Smooth muscle cell (in vitro differentiated cells): ENCODE data around the gene MAN1B1. TPM values are rescaled to one million over a fixed set of nuclear protein-coding genes. Genes with fewer than 3 reads are reported as not detected.

ENCODE experiments used
- DNase-seq: peaks from one replicate; lab custom pipeline; 2025; ENCODE audit not compliant: unreplicated experiment; lab: John Stamatoyannopoulos, UW
- H2AFZ ChIP-seq: fragments of 200-600 bp; sonication (generic); 2 replicates; pipeline ENCODE4 v1.6.0; 2016; ENCODE audit warnings: antibody characterized with exemption, low read depth, mild to moderate bottlenecking
- H3F3A ChIP-seq: fragments of 200-600 bp; sonication (generic); 2 replicates; pipeline ENCODE4 v1.6.0; 2017; ENCODE audit warnings: antibody characterized with exemption, low read depth
- H3K27ac ChIP-seq: fragments of 200-600 bp; sonication (generic); 2 replicates; pipeline ENCODE4 v1.5.1; 2016; ENCODE audit warnings: low read depth, mild to moderate bottlenecking
- H3K27me3 ChIP-seq: fragments of 200-600 bp; sonication (generic); 2 replicates; pipeline ENCODE4 v1.6.1; 2016; ENCODE audit warnings: low read depth, mild to moderate bottlenecking
- H3K36me3 ChIP-seq: fragments of 200-600 bp; sonication (generic); 2 replicates; pipeline ENCODE4 v1.5.1; 2016; ENCODE audit warnings: low read depth
- H3K4me1 ChIP-seq: fragments of 200-600 bp; sonication (generic); 2 replicates; pipeline ENCODE4 v1.5.1; 2016; ENCODE audit warnings: low read depth
- H3K4me2 ChIP-seq: fragments of 200-600 bp; sonication (generic); 2 replicates; pipeline ENCODE4 v1.6.0; 2016; ENCODE audit warnings: mild to moderate bottlenecking
- H3K4me3 ChIP-seq: fragments of 200-600 bp; sonication (generic); 2 replicates; pipeline ENCODE4 v1.5.1; 2016; ENCODE audit warnings: mild to moderate bottlenecking
- H3K79me2 ChIP-seq: fragments of 200-600 bp; sonication (generic); 2 replicates; pipeline ENCODE4 v1.6.0; 2016; ENCODE audit warnings: low read depth, mild to moderate bottlenecking
- H3K9ac ChIP-seq: fragments of 200-600 bp; sonication (generic); 2 replicates; pipeline ENCODE4 v1.6.0; 2016; ENCODE audit warnings: low read depth
- H3K9me3 ChIP-seq: fragments of 200-600 bp; sonication (generic); replicated peaks from 2 replicates; pipeline ENCODE4 v1.5.1; 2016; ENCODE audit warnings: low read depth
- H4K20me1 ChIP-seq: fragments of 200-600 bp; sonication (generic); 2 replicates; pipeline ENCODE4 v1.6.0; 2016; ENCODE audit warnings: low read depth
- WGBS: methylation state at CpG from one replicate; pipeline ENCODE4 v1.1.7; 2016; ENCODE audit warnings: low lambda C conversion rate; 5-methylcytosine and 5-hydroxymethylcytosine counted together
- polyA plus RNA-seq: library from polyadenylated mRNA; unstranded; fragments of >200 nt; fragmentation: Nextera tagmentation; extraction: Ambion mirVana; gene quantifications from 2 replicates; pipeline ENCODE4 v1.2.1, GENCODE V29; 2016
- total RNA-seq: library from RNA; depleted of rRNA; stranded (reverse); fragments of >200 nt; gene quantifications from 2 replicates; pipeline ENCODE4 v1.2.3, GENCODE V29; 2014
- TF ChIP-seq, protein P1 (sequence below): fragments of 200-600 bp; sonication (generic); IDR thresholded peaks from 2 replicates; pipeline ENCODE4 v1.5.1; 2017; ENCODE audit warnings: borderline replicate concordance, mild to moderate bottlenecking, antibody characterized with exemption; ENCODE audit not compliant: insufficient read depth, poor library complexity, severe bottlenecking

Gene MAN1B1
- total and polyA plus RNA-seq, 2 experiments from 2014 or later, result 62.9 to 97.1 TPM

DNA sequence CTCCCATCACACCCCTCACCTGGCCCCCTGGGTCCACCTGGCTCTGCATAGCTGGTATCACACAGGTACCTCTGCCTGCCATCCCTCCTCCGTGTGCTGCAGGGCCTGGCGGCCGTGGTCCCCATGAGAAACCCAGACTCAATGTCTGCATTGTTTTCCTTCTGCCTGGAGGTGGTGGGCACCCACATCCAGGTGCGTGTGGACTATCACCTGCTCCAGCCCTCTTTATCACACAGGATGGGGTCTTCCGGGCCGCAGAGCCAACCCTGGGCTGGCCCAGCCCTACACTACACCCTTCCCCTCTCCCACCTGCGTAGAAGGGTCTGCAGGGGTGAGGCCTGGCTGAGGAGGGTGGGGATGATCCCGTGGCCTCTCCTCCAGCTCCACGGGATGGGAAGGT lies 47.9 kb upstream of the MAN1B1 start:
- no peaks in the 10 kb centered on the region for H3K9me3 ChIP-seq
- no peaks in the 10 kb centered on the region for H3K27me3 ChIP-seq
- no peaks in the 10 kb centered on the region for H3F3A ChIP-seq
- no peak overlapping the region for H3K27ac ChIP-seq
- H3K4me1 ChIP-seq, result no peaks in the 10 kb centered on the region
- no peak overlapping the region for H2AFZ ChIP-seq
- no peak overlapping the region for H3K4me3 ChIP-seq
- TF ChIP-seq, protein P1, sequence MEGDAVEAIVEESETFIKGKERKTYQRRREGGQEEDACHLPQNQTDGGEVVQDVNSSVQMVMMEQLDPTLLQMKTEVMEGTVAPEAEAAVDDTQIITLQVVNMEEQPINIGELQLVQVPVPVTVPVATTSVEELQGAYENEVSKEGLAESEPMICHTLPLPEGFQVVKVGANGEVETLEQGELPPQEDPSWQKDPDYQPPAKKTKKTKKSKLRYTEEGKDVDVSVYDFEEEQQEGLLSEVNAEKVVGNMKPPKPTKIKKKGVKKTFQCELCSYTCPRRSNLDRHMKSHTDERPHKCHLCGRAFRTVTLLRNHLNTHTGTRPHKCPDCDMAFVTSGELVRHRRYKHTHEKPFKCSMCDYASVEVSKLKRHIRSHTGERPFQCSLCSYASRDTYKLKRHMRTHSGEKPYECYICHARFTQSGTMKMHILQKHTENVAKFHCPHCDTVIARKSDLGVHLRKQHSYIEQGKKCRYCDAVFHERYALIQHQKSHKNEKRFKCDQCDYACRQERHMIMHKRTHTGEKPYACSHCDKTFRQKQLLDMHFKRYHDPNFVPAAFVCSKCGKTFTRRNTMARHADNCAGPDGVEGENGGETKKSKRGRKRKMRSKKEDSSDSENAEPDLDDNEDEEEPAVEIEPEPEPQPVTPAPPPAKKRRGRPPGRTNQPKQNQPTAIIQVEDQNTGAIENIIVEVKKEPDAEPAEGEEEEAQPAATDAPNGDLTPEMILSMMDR, result no peak
- H3K9ac ChIP-seq, result no peak overlapping the region
- no peaks in the 10 kb centered on the region for H3K79me2 ChIP-seq
- DNase-seq, result no peak
- H4K20me1 ChIP-seq, result no peaks in the 10 kb centered on the region
- WGBS, result 83% methylated on average over 9 of the region's 9 CpGs
- H3K36me3 ChIP-seq, result no peaks in the 10 kb centered on the region
- H3K4me2 ChIP-seq, result no peak overlapping the region

DNA sequence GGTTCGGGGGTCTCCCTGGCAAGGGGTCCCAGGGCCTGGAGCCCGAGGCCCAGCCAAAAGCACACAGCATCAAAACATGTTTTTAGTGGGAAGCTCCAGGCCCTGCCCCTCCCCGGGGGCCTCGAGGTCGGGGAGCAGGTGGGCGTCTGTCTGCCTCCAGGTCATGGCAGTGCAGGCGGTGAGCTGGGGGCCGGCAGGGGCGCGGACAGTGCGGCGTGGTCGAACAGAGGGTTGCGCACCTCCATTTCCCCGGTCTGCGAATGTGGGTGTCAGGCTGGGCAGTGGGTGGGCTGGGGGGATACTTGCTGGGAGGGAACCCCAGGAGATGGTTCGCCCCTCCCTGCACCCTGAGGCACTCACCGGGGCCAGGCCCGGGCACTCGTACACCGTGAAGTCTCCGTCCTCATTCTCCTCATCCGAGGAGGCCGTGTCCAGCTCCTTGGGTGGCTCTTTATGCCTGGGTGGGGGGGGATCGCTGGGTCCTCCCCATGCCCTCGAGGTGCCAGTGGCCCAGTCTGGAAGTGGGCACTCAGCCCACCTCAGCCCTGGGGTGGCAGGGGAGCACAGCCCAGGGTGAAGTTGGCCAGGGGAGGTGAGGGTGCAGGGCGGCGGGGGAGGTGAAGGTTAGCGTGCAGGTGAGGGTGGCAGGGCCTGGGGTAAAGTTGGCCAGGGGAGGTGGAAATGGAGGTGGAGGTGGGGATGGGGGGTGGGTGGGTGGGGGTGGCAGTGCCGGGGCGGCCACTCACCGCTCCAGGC lies 47.0 kb upstream of the MAN1B1 start:
- H3K9me3 ChIP-seq, result no peaks in the 10 kb centered on the region
- DNase-seq, result no peak
- H2AFZ ChIP-seq, result no peak overlapping the region
- no peaks in the 10 kb centered on the region for H3K79me2 ChIP-seq
- H3K9ac ChIP-seq, result no peak overlapping the region
- H3K27ac ChIP-seq, result no peak overlapping the region
- H3K36me3 ChIP-seq, result no peaks in the 10 kb centered on the region
- peaks cover 8% of the 10 kb centered on the region for H3K27me3 ChIP-seq
- 94% methylated on average over 22 of the region's 32 CpGs for WGBS
- TF ChIP-seq, protein P1, result no peak
- H3K4me3 ChIP-seq, result no peak overlapping the region
- H3K4me1 ChIP-seq, result no peaks in the 10 kb centered on the region
- no peaks in the 10 kb centered on the region for H3F3A ChIP-seq
- no peak overlapping the region for H3K4me2 ChIP-seq
- peaks cover 7% of the 10 kb centered on the region for H4K20me1 ChIP-seq

- Histone ChIP-seq H3K27me3 (peaks cover 15% of the 10 kb centered on the region), H2AFZ (no peak overlapping the region), H4K20me1 (peaks cover 12% of the 10 kb centered on the region), H3K4me1 (peaks cover 5% of the 10 kb centered on the region), H3F3A (no peaks in the 10 kb centered on the region), H3K4me2 (no peak overlapping the region), H3K79me2 (no peaks in the 10 kb centered on the region), H3K27ac (no peak overlapping the region), H3K9me3 (no peaks in the 10 kb centered on the region), H3K36me3 (no peaks in the 10 kb centered on the region), H3K4me3 (no peak overlapping the region), H3K9ac (no peak overlapping the region)
- 93% methylated on average over 22 of the region's 23 CpGs for WGBS
- TF ChIP-seq, protein P1, result no peak
- no peak for DNase-seq
Measured at GRCh38 chr9:137040568-137040967, 46.2 kb upstream of the MAN1B1 start.

DNA sequence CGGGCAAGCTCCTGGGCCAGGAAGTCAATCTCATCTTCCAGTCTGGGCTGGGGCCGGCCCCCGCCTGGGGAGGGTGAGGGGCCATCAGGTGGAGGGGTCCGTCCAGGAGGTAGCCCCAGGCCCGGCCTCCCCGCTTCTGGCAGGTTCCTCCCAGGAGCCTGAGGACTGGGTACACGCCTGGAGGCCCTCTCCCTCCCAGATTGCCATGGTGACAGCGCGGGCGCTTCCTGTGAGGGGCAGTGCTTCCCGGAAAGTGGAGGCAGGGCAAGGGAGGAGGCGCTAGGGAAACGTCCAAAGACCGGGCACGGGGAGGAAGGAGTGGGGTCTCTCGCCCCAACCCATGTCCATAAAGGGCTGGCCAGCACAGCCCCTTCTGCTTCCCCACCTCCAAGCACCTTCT lies 45.7 kb upstream of the MAN1B1 start:
- H2AFZ ChIP-seq, result no peak overlapping the region
- no peaks in the 10 kb centered on the region for H3K36me3 ChIP-seq
- no peaks in the 10 kb centered on the region for H3K9me3 ChIP-seq
- WGBS, result 75% methylated on average over 11 of the region's 16 CpGs
- TF ChIP-seq, protein P1, result no peak
- peaks cover 18% of the 10 kb centered on the region for H3K27me3 ChIP-seq
- H3K4me1 ChIP-seq, result peaks cover 8% of the 10 kb centered on the region
- H3F3A ChIP-seq, result no peaks in the 10 kb centered on the region
- no peak overlapping the region for H3K4me3 ChIP-seq
- H3K4me2 ChIP-seq, result no peak overlapping the region
- DNase-seq, result no peak
- H3K27ac ChIP-seq, result no peak overlapping the region
- H3K9ac ChIP-seq, result no peak overlapping the region
- peaks cover 12% of the 10 kb centered on the region for H4K20me1 ChIP-seq
- no peaks in the 10 kb centered on the region for H3K79me2 ChIP-seq
